ENCODE results near the gene BTNL3. TPM values are rescaled to one million over a fixed set of nuclear protein-coding genes. Genes with fewer than 3 reads are reported as not detected.

The BTNL3 gene
- not detected in 2 replicates for total RNA-seq

GRCh38 chr5:180988592-180988991, at the start of gene BTNL3:
BTNL3 (plus strand) TSS chr5:180988846; CDS start chr5:180989029, 183 bp downstream.

GRCh38 chr5:181039931-181040630, 51.4 kb downstream of the BTNL3 start, which contains the start of gene BTNL9:
BTNL9 (plus strand) TSS chr5:181040266; CDS start chr5:181045490, 5,224 bp downstream.

Other genes with a start within 250 kb of the BTNL3 start
- not detected in 2 replicates for gene OR2Y1, start 248.8 kb upstream of the BTNL3 start, total RNA-seq
- gene MGAT1, start 186.0 kb upstream of the BTNL3 start, total RNA-seq = 60.1 and 63.5 TPM in 2 replicates
- 17.0 and 20.5 TPM in 2 replicates for gene ZFP62, start 127.6 kb upstream of the BTNL3 start, total RNA-seq
- gene BTNL8, start 89.7 kb upstream of the BTNL3 start, total RNA-seq = not detected in 2 replicates
- not detected in 2 replicates for gene BTNL9, start 51.4 kb downstream of the BTNL3 start, total RNA-seq
- under 0.01 TPM in 1 of 2 replicates, not detected in the other for gene OR2V1, start 142.3 kb downstream of the BTNL3 start, total RNA-seq
- not detected in 2 replicates for gene OR2V2, start 158.7 kb downstream of the BTNL3 start, total RNA-seq
- gene TRIM7, start 216.3 kb downstream of the BTNL3 start, total RNA-seq = 1.7 and 3.0 TPM in 2 replicates
- gene TRIM41, start 234.4 kb downstream of the BTNL3 start, total RNA-seq = 21.2 and 23.2 TPM in 2 replicates